ENCODE data around the gene G6PC2.

G6PC2 gene

DNA sequence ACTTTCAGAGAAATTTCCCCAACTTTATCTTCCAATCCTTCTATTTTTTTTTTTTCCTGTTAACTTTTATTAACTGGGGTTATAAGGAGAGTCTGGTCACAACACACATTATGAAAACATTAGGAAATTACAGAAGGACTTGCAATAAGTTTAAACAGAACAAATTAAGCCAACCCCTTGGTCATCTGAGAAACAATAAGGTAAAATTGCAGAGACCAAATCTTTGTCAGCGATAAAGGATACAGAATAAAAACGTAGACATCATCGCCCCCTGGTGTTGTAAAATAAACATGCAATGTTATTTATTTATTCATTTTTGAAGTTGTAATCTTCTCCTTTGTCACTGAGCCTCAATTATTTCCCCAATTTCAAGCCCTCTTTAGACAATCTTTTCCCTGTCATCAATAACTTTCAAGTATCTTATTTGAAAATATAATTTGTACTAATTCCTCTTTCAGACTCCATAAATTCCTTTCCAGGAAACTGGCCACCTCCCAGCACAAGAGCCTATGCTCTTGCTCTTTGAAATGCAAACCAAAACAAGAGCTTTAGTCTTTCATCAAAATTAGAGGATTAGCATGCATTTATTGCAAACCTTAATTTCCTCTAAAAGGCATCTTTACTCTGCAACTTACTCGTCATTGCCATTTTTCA, 19.5 kb downstream of the G6PC2 start:
- TF ChIP-seq RARB (CRISPR knock-in tag; IDR thresholded peaks at IDR 0.05), result no peak
- no peak for TF ChIP-seq ZNF565 (CRISPR knock-in tag; conservative IDR thresholded peaks at IDR 0.05; ENCODE audit: low read depth)
- TF ChIP-seq TCF4 (CRISPR knock-in tag; IDR thresholded peaks at IDR 0.05; ENCODE audit: borderline replicate concordance), result no peak
- TF ChIP-seq, protein P1, sequence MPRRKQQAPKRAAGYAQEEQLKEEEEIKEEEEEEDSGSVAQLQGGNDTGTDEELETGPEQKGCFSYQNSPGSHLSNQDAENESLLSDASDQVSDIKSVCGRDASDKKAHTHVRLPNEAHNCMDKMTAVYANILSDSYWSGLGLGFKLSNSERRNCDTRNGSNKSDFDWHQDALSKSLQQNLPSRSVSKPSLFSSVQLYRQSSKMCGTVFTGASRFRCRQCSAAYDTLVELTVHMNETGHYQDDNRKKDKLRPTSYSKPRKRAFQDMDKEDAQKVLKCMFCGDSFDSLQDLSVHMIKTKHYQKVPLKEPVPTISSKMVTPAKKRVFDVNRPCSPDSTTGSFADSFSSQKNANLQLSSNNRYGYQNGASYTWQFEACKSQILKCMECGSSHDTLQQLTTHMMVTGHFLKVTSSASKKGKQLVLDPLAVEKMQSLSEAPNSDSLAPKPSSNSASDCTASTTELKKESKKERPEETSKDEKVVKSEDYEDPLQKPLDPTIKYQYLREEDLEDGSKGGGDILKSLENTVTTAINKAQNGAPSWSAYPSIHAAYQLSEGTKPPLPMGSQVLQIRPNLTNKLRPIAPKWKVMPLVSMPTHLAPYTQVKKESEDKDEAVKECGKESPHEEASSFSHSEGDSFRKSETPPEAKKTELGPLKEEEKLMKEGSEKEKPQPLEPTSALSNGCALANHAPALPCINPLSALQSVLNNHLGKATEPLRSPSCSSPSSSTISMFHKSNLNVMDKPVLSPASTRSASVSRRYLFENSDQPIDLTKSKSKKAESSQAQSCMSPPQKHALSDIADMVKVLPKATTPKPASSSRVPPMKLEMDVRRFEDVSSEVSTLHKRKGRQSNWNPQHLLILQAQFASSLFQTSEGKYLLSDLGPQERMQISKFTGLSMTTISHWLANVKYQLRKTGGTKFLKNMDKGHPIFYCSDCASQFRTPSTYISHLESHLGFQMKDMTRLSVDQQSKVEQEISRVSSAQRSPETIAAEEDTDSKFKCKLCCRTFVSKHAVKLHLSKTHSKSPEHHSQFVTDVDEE (CRISPR knock-in tag; IDR thresholded peaks at IDR 0.05), result no peak
- no peak for TF ChIP-seq ISL1 (CRISPR knock-in tag; IDR thresholded peaks at IDR 0.05)
- TF ChIP-seq PPARA (CRISPR knock-in tag; IDR thresholded peaks at IDR 0.05; ENCODE audit: borderline replicate concordance), result no peak
- TF ChIP-seq ZC3H10 (CRISPR knock-in tag; IDR thresholded peaks at IDR 0.05), result no peak
- no peak for TF ChIP-seq GLIS3 (CRISPR knock-in tag; IDR thresholded peaks at IDR 0.05)
- TF ChIP-seq, protein P2, sequence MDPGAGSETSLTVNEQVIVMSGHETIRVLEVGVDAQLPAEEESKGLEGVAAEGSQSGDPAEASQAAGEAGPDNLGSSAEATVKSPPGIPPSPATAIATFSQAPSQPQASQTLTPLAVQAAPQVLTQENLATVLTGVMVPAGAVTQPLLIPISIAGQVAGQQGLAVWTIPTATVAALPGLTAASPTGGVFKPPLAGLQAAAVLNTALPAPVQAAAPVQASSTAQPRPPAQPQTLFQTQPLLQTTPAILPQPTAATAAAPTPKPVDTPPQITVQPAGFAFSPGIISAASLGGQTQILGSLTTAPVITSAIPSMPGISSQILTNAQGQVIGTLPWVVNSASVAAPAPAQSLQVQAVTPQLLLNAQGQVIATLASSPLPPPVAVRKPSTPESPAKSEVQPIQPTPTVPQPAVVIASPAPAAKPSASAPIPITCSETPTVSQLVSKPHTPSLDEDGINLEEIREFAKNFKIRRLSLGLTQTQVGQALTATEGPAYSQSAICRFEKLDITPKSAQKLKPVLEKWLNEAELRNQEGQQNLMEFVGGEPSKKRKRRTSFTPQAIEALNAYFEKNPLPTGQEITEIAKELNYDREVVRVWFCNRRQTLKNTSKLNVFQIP (CRISPR knock-in tag; IDR thresholded peaks at IDR 0.05; ENCODE audit: borderline replicate concordance, low read depth), result no peak
- peak; percentile 63 for ATAC-seq

DNA sequence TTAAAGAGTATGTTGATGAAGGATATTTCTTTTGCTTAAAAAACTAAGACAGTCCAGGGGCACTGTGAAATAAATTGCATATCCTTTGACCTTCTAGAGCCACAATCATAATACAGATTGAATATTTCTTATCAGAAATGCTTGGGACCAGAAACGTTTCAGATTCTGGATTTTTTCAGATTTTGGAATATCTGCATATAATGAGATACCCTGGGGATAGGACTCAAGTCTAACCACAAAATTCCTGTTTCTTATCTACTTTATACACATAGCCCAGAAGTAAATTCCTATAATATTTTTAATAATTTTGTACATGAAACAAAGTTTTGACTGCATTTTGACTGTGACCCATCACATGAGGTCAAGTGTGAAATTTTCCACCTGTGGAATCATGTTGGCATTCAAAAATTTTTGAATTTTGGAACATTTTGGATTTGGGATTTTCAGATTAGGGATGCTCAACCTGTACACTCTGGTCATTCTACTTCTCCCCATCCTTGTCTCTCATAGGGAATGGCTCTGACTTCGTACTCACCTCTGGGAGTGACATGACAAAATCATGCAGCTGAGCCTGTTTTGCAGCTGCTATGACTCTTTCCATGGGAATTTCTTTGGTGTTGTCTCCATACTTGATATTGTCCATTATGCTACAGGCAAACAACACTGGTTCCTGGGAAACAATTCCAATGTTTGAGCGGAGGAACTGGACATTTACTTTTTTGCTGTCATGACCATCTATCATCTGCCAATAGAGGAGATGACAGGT, 25.7 kb downstream of the G6PC2 start:
- TF ChIP-seq TCF4 (CRISPR knock-in tag; IDR thresholded peaks at IDR 0.05; ENCODE audit: borderline replicate concordance), result no peak
- ATAC-seq, result no peak

DNA sequence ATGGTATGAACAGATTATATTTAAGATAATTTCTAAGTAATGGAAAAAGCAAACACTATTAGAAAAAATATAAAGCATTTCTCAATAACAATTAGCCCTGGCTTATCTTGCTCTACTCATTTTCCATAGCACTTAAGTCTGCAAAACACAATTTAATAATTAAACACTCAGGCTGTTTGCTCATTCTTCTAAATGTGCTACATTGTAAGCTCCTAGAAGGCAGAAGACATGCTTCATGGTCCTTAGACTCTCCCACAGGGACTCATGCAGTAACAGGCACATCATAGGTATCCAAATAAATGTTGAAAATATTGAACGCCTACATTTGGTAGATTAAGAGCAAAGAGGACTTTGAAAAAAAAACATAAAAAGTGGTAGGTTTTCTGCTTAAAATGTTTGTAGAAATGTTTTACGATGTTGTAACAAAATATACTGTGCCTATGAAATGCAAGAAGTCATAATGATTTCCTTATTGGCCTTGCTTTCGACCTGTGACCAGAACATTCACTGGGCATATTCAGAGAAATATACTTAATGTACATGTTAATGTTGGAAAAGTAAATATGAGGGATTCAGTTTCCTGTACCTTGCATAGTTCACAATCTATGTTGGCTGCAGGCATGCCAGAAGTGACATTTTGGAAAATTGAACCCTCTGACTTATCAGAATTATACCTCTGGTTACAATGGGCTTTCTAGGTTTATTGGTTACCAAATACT, 27.2 kb downstream of the G6PC2 start:
- ATAC-seq, result no peak

DNA sequence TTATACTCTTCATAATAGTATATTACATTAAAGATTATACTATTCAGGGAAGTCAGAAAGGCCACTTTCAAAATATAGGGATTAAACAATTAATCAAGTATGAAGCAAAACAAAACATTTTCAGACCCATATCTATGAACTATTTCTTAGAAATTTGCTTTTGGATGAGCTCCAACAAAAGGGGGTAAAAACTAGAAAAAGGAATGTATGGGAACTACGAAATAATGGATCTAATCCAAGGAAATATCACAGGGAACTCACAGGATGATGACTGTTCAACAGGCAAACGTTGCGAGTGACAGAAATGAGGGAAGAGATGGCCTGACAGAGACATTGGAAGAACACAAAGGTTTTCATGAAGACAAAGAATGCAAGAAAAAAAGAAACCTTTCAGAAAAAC, 27.9 kb downstream of the G6PC2 start:
- no peak for ATAC-seq
- no peak for TF ChIP-seq OSR1 (CRISPR knock-in tag; IDR thresholded peaks at IDR 0.05)
- no peak for TF ChIP-seq ESRRG (CRISPR knock-in tag; IDR thresholded peaks at IDR 0.05)
- peak; percentile 38; the same call in 1 of the 2 replicates for TF ChIP-seq ISL1 (CRISPR knock-in tag; IDR thresholded peaks at IDR 0.05)
- TF ChIP-seq, protein P3, sequence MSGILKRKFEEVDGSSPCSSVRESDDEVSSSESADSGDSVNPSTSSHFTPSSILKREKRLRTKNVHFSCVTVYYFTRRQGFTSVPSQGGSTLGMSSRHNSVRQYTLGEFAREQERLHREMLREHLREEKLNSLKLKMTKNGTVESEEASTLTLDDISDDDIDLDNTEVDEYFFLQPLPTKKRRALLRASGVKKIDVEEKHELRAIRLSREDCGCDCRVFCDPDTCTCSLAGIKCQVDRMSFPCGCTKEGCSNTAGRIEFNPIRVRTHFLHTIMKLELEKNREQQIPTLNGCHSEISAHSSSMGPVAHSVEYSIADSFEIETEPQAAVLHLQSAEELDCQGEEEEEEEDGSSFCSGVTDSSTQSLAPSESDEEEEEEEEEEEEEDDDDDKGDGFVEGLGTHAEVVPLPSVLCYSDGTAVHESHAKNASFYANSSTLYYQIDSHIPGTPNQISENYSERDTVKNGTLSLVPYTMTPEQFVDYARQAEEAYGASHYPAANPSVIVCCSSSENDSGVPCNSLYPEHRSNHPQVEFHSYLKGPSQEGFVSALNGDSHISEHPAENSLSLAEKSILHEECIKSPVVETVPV (CRISPR knock-in tag; IDR thresholded peaks at IDR 0.05), result no peak
- TF ChIP-seq ZNF8 (CRISPR knock-in tag; IDR thresholded peaks at IDR 0.05), result no peak

More for the DNA sequence above, 27.2 kb downstream of the G6PC2 start:
- no peak for TF ChIP-seq ESRRG (CRISPR knock-in tag; IDR thresholded peaks at IDR 0.05)
- TF ChIP-seq SNAI2 (CRISPR knock-in tag; IDR thresholded peaks at IDR 0.05), result no peak
- no peak for TF ChIP-seq ZFP3 (CRISPR knock-in tag; IDR thresholded peaks at IDR 0.05)
- TF ChIP-seq OSR1 (CRISPR knock-in tag; IDR thresholded peaks at IDR 0.05), result no peak
- TF ChIP-seq TCF4 (CRISPR knock-in tag; IDR thresholded peaks at IDR 0.05; ENCODE audit: borderline replicate concordance), result no peak
- no peak for TF ChIP-seq CSDC2 (CRISPR knock-in tag; IDR thresholded peaks at IDR 0.05)

DNA sequence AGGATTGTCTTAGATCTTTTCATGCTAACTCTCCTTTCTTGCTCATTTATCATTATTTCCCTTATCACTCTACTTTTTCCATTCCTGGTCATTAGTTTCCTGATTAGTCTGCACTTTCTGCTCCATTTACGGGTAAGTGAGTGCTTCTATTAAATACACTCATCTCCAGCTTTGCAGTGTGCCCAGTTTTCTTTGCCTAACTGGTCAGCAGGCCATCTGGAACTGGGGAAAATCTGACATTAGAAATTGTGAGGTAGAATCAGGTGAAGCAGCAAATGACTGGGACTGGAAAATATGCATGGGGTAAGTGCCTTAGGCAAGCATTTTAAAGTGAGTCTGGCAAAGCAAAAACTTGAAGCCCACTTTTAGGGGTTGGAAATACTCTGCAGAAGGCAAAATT, 29.2 kb downstream of the G6PC2 start:
- no peak for ATAC-seq
- TF ChIP-seq ARNTL (CRISPR knock-in tag; IDR thresholded peaks at IDR 0.05; ENCODE audit: borderline replicate concordance, low read depth), result no peak
- no peak for TF ChIP-seq PPARA (CRISPR knock-in tag; IDR thresholded peaks at IDR 0.05; ENCODE audit: borderline replicate concordance)
- TF ChIP-seq, protein P4, sequence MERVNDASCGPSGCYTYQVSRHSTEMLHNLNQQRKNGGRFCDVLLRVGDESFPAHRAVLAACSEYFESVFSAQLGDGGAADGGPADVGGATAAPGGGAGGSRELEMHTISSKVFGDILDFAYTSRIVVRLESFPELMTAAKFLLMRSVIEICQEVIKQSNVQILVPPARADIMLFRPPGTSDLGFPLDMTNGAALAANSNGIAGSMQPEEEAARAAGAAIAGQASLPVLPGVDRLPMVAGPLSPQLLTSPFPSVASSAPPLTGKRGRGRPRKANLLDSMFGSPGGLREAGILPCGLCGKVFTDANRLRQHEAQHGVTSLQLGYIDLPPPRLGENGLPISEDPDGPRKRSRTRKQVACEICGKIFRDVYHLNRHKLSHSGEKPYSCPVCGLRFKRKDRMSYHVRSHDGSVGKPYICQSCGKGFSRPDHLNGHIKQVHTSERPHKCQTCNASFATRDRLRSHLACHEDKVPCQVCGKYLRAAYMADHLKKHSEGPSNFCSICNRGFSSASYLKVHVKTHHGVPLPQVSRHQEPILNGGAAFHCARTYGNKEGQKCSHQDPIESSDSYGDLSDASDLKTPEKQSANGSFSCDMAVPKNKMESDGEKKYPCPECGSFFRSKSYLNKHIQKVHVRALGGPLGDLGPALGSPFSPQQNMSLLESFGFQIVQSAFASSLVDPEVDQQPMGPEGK (CRISPR knock-in tag; IDR thresholded peaks at IDR 0.05; ENCODE audit: borderline replicate concordance), result no peak
- TF ChIP-seq TCF4 (CRISPR knock-in tag; IDR thresholded peaks at IDR 0.05; ENCODE audit: borderline replicate concordance), result no peak
- no peak for TF ChIP-seq ZFP30 (CRISPR knock-in tag; IDR thresholded peaks at IDR 0.05)
- TF ChIP-seq ZC3H10 (CRISPR knock-in tag; IDR thresholded peaks at IDR 0.05), result no peak
- TF ChIP-seq ISL1 (CRISPR knock-in tag; IDR thresholded peaks at IDR 0.05), result no peak
- TF ChIP-seq, protein P5, sequence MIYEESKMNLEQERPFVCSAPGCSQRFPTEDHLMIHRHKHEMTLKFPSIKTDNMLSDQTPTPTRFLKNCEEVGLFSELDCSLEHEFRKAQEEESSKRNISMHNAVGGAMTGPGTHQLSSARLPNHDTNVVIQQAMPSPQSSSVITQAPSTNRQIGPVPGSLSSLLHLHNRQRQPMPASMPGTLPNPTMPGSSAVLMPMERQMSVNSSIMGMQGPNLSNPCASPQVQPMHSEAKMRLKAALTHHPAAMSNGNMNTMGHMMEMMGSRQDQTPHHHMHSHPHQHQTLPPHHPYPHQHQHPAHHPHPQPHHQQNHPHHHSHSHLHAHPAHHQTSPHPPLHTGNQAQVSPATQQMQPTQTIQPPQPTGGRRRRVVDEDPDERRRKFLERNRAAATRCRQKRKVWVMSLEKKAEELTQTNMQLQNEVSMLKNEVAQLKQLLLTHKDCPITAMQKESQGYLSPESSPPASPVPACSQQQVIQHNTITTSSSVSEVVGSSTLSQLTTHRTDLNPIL (CRISPR knock-in tag; IDR thresholded peaks at IDR 0.05; ENCODE audit: low read depth), result no peak
- TF ChIP-seq TOX (CRISPR knock-in tag; IDR thresholded peaks at IDR 0.05; ENCODE audit: borderline replicate concordance), result no peak
- TF ChIP-seq OSR1 (CRISPR knock-in tag; IDR thresholded peaks at IDR 0.05), result no peak
